H1 (cell line): Measurements from ENCODE around the gene DHX34. TPM values are rescaled to one million over a fixed set of nuclear protein-coding genes. Genes with fewer than 3 reads are reported as not detected.

ENCODE experiments used
- BACH1 ChIP-seq: IDR thresholded peaks from 2 replicates; pipeline ENCODE4 v1.6.1; 2012; ENCODE audit warnings: low read length, improper control_type of control experiment
- JUN ChIP-seq: IDR thresholded peaks from 2 replicates; pipeline ENCODE4 v1.6.1; 2011; ENCODE audit warnings: low read depth, mild to moderate bottlenecking, improper control_type of control experiment, low read length
- SIN3A ChIP-seq, 2 experiments: IDR thresholded peaks in 1 of 2; conservative IDR thresholded peaks in 1 of 2; 2 replicates each; pipeline ENCODE4 v1.6.1; 2011 to 2012; ENCODE audit warnings: low read length in 2 of 2, improper control_type of control experiment in 1 of 2, low read depth in 1 of 2, mild to moderate bottlenecking in 1 of 2
- polyA plus RNA-seq, 7 experiments: library from polyadenylated mRNA; depleted of rRNA in 3 of 7; stranded (reverse) in 5 of 7; unstranded in 2 of 7; fragments of >200 nt in 5 of 7; fragments of 200-250 nt in 2 of 7; gene quantifications; 1 replicate in 5 of 7; 2 replicates in 1 of 7; 4 replicates in 1 of 7; pipeline versions ENCODE4 v1.2.1 to v1.2.3, GENCODE V29; 2011 to 2013; ENCODE audit warnings: missing spikeins in 2 of 7, mixed read lengths in 2 of 7
- total RNA-seq: library from RNA; stranded (reverse); fragmentation: NEBNext Ultra II Directional; extraction: Animal tissue kit (Norgen Biotek cat#: 25700); gene quantifications from 2 replicates; pipeline ENCODE4 v1.2.1, GENCODE V29; 2021

The DHX34 gene
- total and polyA plus RNA-seq, 2 of the 8 experiments (the other 6 are each of a cell fraction or from before 2014, with no cell fraction given) = 17.5 to 24.3 TPM

GRCh38 chr19:47373246-47374240 lies 24.4 kb downstream of the DHX34 start (continued):
- TF ChIP-seq SIN3A (conservative IDR thresholded peaks at IDR 0.05 in 1 of 2, IDR thresholded peaks at IDR 0.05 in 1 of 2; ENCODE audit: low read depth in 1 of 2, low read length in 2 of 2) (no peak), BACH1 (no peak), JUN (no peak)
